A549 (cell line): Measurements from ENCODE around the gene DEXI.

ENCODE experiments used
- HDAC2 ChIP-seq: fragments of 200-600 bp; sonication (generic); IDR thresholded peaks from 2 replicates; pipeline ENCODE4 v1.6.1; 2016
- TF ChIP-seq, protein P1 (sequence below): fragments of >200 bp; sonication (Bioruptor Twin); formaldehyde crosslinking; IDR thresholded peaks from 3 replicates; pipeline ENCODE4 v1.5.1; 2016

- TF ChIP-seq, protein P1, sequence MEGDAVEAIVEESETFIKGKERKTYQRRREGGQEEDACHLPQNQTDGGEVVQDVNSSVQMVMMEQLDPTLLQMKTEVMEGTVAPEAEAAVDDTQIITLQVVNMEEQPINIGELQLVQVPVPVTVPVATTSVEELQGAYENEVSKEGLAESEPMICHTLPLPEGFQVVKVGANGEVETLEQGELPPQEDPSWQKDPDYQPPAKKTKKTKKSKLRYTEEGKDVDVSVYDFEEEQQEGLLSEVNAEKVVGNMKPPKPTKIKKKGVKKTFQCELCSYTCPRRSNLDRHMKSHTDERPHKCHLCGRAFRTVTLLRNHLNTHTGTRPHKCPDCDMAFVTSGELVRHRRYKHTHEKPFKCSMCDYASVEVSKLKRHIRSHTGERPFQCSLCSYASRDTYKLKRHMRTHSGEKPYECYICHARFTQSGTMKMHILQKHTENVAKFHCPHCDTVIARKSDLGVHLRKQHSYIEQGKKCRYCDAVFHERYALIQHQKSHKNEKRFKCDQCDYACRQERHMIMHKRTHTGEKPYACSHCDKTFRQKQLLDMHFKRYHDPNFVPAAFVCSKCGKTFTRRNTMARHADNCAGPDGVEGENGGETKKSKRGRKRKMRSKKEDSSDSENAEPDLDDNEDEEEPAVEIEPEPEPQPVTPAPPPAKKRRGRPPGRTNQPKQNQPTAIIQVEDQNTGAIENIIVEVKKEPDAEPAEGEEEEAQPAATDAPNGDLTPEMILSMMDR: no peak
- TF ChIP-seq HDAC2: no peak
These were observed 8.1 kb upstream of the DEXI start for GRCh38 chr16:10950393-10950792.
